ENCODE measurements around the gene CA10. TPM values are rescaled to one million over a fixed set of nuclear protein-coding genes. Genes with fewer than 3 reads are reported as not detected.

Gene CA10
- total RNA-seq, 2 experiments from 2014 or later, result not detected

- no peaks in the 10 kb centered on the region for H3K27me3 Mint-ChIP-seq
- DNase-seq, result no peak
- no peaks in the 10 kb centered on the region for H3K4me1 Mint-ChIP-seq
- H3K27ac Mint-ChIP-seq, result no peak overlapping the region
- no peaks in the 10 kb centered on the region for H3K9me3 Mint-ChIP-seq
- no peaks in the 10 kb centered on the region for H3K36me3 Mint-ChIP-seq
- H3K4me3 Mint-ChIP-seq, result no peak overlapping the region
These were observed 547.7 kb downstream of the CA10 start for GRCh38 chr17:51610834-51611233.

- Mint-ChIP-seq H3K27ac (no peak overlapping the region), H3K27me3 (no peaks in the 10 kb centered on the region), H3K36me3 (no peaks in the 10 kb centered on the region), H3K4me1 (no peaks in the 10 kb centered on the region), H3K9me3 (no peaks in the 10 kb centered on the region), H3K4me3 (no peak overlapping the region)
- no peak for DNase-seq
These were observed 548.4 kb downstream of the CA10 start for GRCh38 chr17:51610155-51610554.

- peak overlapping the region; percentile 20 for H3K4me3 Mint-ChIP-seq
- no peaks in the 10 kb centered on the region for H3K27me3 Mint-ChIP-seq
- no peak overlapping the region for H3K27ac Mint-ChIP-seq
These were observed 550.1 kb downstream of the CA10 start for GRCh38 chr17:51608251-51608933.

GRCh38 chr17:51607512-51607911, 551.0 kb downstream of the CA10 start:
- no peak overlapping the region for H3K27ac Mint-ChIP-seq
- no peaks in the 10 kb centered on the region for H3K36me3 Mint-ChIP-seq
- no peak overlapping the region for H3K4me3 Mint-ChIP-seq
- no peaks in the 10 kb centered on the region for H3K27me3 Mint-ChIP-seq
- no peaks in the 10 kb centered on the region for H3K9me3 Mint-ChIP-seq
- H3K4me1 Mint-ChIP-seq, result no peaks in the 10 kb centered on the region
- no peak for DNase-seq

More at GRCh38 chr17:51608251-51608933, 550.1 kb downstream of the CA10 start:
- no peaks in the 10 kb centered on the region for H3K4me1 Mint-ChIP-seq
- DNase-seq, result no peak
- no peaks in the 10 kb centered on the region for H3K36me3 Mint-ChIP-seq
- no peaks in the 10 kb centered on the region for H3K9me3 Mint-ChIP-seq

GRCh38 chr17:51604299-51605020, 554.1 kb downstream of the CA10 start:
- Mint-ChIP-seq H3K4me3 (no peak overlapping the region), H3K27me3 (no peaks in the 10 kb centered on the region), H3K4me1 (no peaks in the 10 kb centered on the region), H3K36me3 (no peaks in the 10 kb centered on the region), H3K9me3 (no peaks in the 10 kb centered on the region), H3K27ac (no peak overlapping the region)
- no peak for DNase-seq

- no peaks in the 10 kb centered on the region for H3K36me3 Mint-ChIP-seq
- no peaks in the 10 kb centered on the region for H3K9me3 Mint-ChIP-seq
- no peak overlapping the region for H3K27ac Mint-ChIP-seq
- H3K4me1 Mint-ChIP-seq, result no peaks in the 10 kb centered on the region
- H3K27me3 Mint-ChIP-seq, result no peaks in the 10 kb centered on the region
- DNase-seq, result no peak
- no peak overlapping the region for H3K4me3 Mint-ChIP-seq
These were observed 556.8 kb downstream of the CA10 start for GRCh38 chr17:51601622-51602261.

- no peak for DNase-seq
- no peak overlapping the region for H3K4me3 Mint-ChIP-seq
- H3K27ac Mint-ChIP-seq, result no peak overlapping the region
- H3K9me3 Mint-ChIP-seq, result no peaks in the 10 kb centered on the region
- H3K36me3 Mint-ChIP-seq, result no peaks in the 10 kb centered on the region
- no peaks in the 10 kb centered on the region for H3K4me1 Mint-ChIP-seq
- no peaks in the 10 kb centered on the region for H3K27me3 Mint-ChIP-seq
These were observed 559.7 kb downstream of the CA10 start for GRCh38 chr17:51598824-51599223.

- peaks cover 4% of the 10 kb centered on the region for H3K27me3 Mint-ChIP-seq
- no peaks in the 10 kb centered on the region for H3K9me3 Mint-ChIP-seq
- H3K27ac Mint-ChIP-seq, result no peak overlapping the region
These were observed 561.2 kb downstream of the CA10 start for GRCh38 chr17:51597345-51597744.

GRCh38 chr17:51595826-51596398, 562.6 kb downstream of the CA10 start:
- Mint-ChIP-seq H3K4me3 (no peak overlapping the region), H3K9me3 (no peaks in the 10 kb centered on the region), H3K36me3 (no peaks in the 10 kb centered on the region), H3K27me3 (peaks cover 4% of the 10 kb centered on the region), H3K4me1 (no peaks in the 10 kb centered on the region), H3K27ac (no peak overlapping the region)
- DNase-seq, result no peak

More at GRCh38 chr17:51597345-51597744, 561.2 kb downstream of the CA10 start:
- DNase-seq, result no peak
- Mint-ChIP-seq H3K4me3 (no peak overlapping the region), H3K36me3 (no peaks in the 10 kb centered on the region), H3K4me1 (no peaks in the 10 kb centered on the region)

- H3K27me3 Mint-ChIP-seq, result peaks cover 7% of the 10 kb centered on the region
These were observed 568.4 kb downstream of the CA10 start for GRCh38 chr17:51590071-51590656.

GRCh38 chr17:51588063-51588462, 570.5 kb downstream of the CA10 start:
- no peak overlapping the region for H3K27ac Mint-ChIP-seq
- no peaks in the 10 kb centered on the region for H3K4me1 Mint-ChIP-seq
- H3K36me3 Mint-ChIP-seq, result no peaks in the 10 kb centered on the region
- peaks cover 12% of the 10 kb centered on the region for H3K27me3 Mint-ChIP-seq
- H3K9me3 Mint-ChIP-seq, result peaks cover 10% of the 10 kb centered on the region
- H3K4me3 Mint-ChIP-seq, result no peak overlapping the region
- DNase-seq, result no peak

More at GRCh38 chr17:51590071-51590656, 568.4 kb downstream of the CA10 start:
- H3K4me1 Mint-ChIP-seq, result no peaks in the 10 kb centered on the region
- DNase-seq, result no peak
- H3K4me3 Mint-ChIP-seq, result no peak overlapping the region
- H3K36me3 Mint-ChIP-seq, result no peaks in the 10 kb centered on the region
- H3K9me3 Mint-ChIP-seq, result peaks cover 10% of the 10 kb centered on the region
- no peak overlapping the region for H3K27ac Mint-ChIP-seq

- DNase-seq, result no peak
- Mint-ChIP-seq H3K27ac (no peak overlapping the region), H3K27me3 (peaks cover 10% of the 10 kb centered on the region), H3K4me3 (no peak overlapping the region), H3K9me3 (peaks cover 10% of the 10 kb centered on the region), H3K36me3 (no peaks in the 10 kb centered on the region), H3K4me1 (no peaks in the 10 kb centered on the region)
These were observed 571.0 kb downstream of the CA10 start for GRCh38 chr17:51587516-51587915.

- Mint-ChIP-seq H3K27me3 (peaks cover 8% of the 10 kb centered on the region), H3K4me3 (no peak overlapping the region), H3K9me3 (peaks cover 10% of the 10 kb centered on the region), H3K27ac (no peak overlapping the region), H3K4me1 (no peaks in the 10 kb centered on the region), H3K36me3 (no peaks in the 10 kb centered on the region)
- no peak for DNase-seq
These were observed 572.9 kb downstream of the CA10 start for GRCh38 chr17:51585514-51586104.

GRCh38 chr17:51580869-51581268, 577.6 kb downstream of the CA10 start:
- Mint-ChIP-seq H3K4me1 (no peaks in the 10 kb centered on the region), H3K27ac (no peak overlapping the region), H3K9me3 (peaks cover 11% of the 10 kb centered on the region)

More at GRCh38 chr17:51580869-51581268, 577.6 kb downstream of the CA10 start:
- no peaks in the 10 kb centered on the region for H3K36me3 Mint-ChIP-seq
- no peak overlapping the region for H3K4me3 Mint-ChIP-seq
- H3K27me3 Mint-ChIP-seq, result peaks cover 17% of the 10 kb centered on the region
- DNase-seq, result no peak
